Lung (tissue), 12 donors: ENCODE results near the gene LPAR1. TPM values are rescaled to one million over a fixed set of nuclear protein-coding genes. Genes with fewer than 3 reads are reported as not detected.

Experiments
- ATAC-seq: fragments of 200-7000 bp; cut with Tn5 transposase; one replicate; pipeline ENCODE4 v1.9.1; 2020; ENCODE audit warnings: moderate number of reproducible peaks; ENCODE audit not compliant: insufficient read depth, low FRiP score
- DNase-seq, 3 donors: peaks; one replicate each; pipeline ENCODE4 v3.0.0-alpha.2; 2013 to 2017
- H3K27ac ChIP-seq, 2 donors: one replicate each; pipeline ENCODE4 v1.5.1; 2013; ENCODE audit warnings: mild to moderate bottlenecking in 2 of 2, moderate library complexity in 2 of 2, control low read depth in 1 of 2, inconsistent platforms in 1 of 2, low read depth in 1 of 2, low read length in 1 of 2
- H3K27me3 ChIP-seq, 3 donors: one replicate each; pipeline ENCODE4 v1.5.1; 2013; ENCODE audit warnings: low read length in 2 of 3; ENCODE audit not compliant: control insufficient read depth in 3 of 3, insufficient read depth in 3 of 3
- H3K36me3 ChIP-seq, 4 donors: one replicate each; pipeline ENCODE4 v1.5.1; 2013; ENCODE audit warnings: low read length in 4 of 4, mild to moderate bottlenecking in 1 of 4, moderate library complexity in 1 of 4; ENCODE audit not compliant: control insufficient read depth in 4 of 4, insufficient read depth in 4 of 4
- H3K4me1 ChIP-seq, 5 donors: one replicate each; pipeline ENCODE4 v1.5.1; 2013; ENCODE audit warnings: low read length in 5 of 5, mild to moderate bottlenecking in 2 of 5, moderate library complexity in 1 of 5; ENCODE audit not compliant: control insufficient read depth in 5 of 5, insufficient read depth in 5 of 5
- H3K4me3 ChIP-seq: one replicate; pipeline ENCODE4 v1.5.1; 2013; ENCODE audit warnings: mild to moderate bottlenecking, control low read depth, moderate library complexity
- H3K9ac ChIP-seq, 2 donors: one replicate each; pipeline ENCODE4 v1.5.1; 2013; ENCODE audit warnings: low read length in 2 of 2, control low read depth in 1 of 2; ENCODE audit not compliant: insufficient read depth in 1 of 2
- H3K9me3 ChIP-seq, 4 donors: one replicate each; pipeline ENCODE4 v1.5.1; 2013; ENCODE audit warnings: low read length in 3 of 4, mild to moderate bottlenecking in 1 of 4, moderate library complexity in 1 of 4; ENCODE audit not compliant: control insufficient read depth in 4 of 4, insufficient read depth in 3 of 4
- WGBS, 2 donors: extraction: QIAGEN DNeasy Blood & Tissue Kit; methylation state at CpG; one replicate each; pipeline ENCODE4 v1.1.7; 2013; 5-methylcytosine and 5-hydroxymethylcytosine counted together
- polyA plus RNA-seq, 2 donors: library from polyadenylated mRNA; stranded (reverse); fragments of 200-250 nt; gene quantifications; one replicate each; pipeline ENCODE4 v1.2.1, GENCODE V29; 2013
- total RNA-seq, 2 donors: library from RNA; depleted of rRNA in 1 of 2; stranded (reverse); fragments of >200 nt in 1 of 2; gene quantifications; one replicate each; pipeline ENCODE4 v1.2.1, GENCODE V29; 2014 to 2021
- TF ChIP-seq, protein P1 (sequence below): IDR thresholded peaks from 2 replicates; pipeline ENCODE4 v1.5.1; 2012; ENCODE audit warnings: mild to moderate bottlenecking; ENCODE audit errors: control extremely low read depth, extremely low read depth
- donor health status: control.
- donor health status: control.
- donor health status: Bipolar disorder and iron deficiency.
- donor health status: healthy.
- donor health status: DM: yes; HTN: yes; CAD: no.

Gene LPAR1
- total and polyA plus RNA-seq, 4 donors, result 5.2 to 47.6 (median 23.3) TPM

DNA sequence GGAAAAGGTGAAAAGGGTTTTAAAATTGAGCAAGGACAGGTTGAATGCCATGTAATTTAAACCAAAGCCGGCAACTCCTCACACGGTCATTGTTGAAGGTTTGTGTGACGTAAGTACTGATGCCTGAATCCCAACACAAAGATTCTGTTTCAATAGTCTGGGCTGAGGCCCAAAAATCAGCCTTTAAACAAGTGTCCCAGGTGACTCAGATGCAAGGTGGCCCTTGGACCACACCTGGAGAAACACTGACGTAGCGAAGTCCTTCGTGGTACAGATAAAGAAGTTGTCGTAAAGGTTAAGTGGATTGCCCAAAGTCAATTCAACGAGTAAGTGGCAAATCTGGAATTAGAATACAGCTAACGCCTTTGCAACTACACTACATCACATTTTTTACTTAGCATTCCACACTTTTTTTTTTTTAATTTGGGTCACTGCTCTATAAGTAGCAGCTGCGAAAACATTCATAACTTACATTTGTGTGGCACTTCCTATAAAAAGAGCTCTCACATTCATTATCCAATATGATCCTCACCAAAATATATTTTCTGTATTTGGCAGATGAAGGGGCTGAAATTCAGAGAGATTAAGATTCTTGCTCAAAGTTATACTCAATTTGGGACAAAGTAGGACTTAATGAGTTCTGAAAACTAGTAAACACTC is 111.3 kb downstream of the LPAR1 start:
- H3K4me3 ChIP-seq, result no peak overlapping the region
- no peak overlapping the region for H3K27ac ChIP-seq
- H3K4me1 ChIP-seq, result peaks cover 0 to 10% (median 0%) of the 10 kb centered on the region in 5 donors
- WGBS, 2 donors, result 76 to 80% methylated on average over 10 of the region's 10 CpGs
- TF ChIP-seq, protein P1, sequence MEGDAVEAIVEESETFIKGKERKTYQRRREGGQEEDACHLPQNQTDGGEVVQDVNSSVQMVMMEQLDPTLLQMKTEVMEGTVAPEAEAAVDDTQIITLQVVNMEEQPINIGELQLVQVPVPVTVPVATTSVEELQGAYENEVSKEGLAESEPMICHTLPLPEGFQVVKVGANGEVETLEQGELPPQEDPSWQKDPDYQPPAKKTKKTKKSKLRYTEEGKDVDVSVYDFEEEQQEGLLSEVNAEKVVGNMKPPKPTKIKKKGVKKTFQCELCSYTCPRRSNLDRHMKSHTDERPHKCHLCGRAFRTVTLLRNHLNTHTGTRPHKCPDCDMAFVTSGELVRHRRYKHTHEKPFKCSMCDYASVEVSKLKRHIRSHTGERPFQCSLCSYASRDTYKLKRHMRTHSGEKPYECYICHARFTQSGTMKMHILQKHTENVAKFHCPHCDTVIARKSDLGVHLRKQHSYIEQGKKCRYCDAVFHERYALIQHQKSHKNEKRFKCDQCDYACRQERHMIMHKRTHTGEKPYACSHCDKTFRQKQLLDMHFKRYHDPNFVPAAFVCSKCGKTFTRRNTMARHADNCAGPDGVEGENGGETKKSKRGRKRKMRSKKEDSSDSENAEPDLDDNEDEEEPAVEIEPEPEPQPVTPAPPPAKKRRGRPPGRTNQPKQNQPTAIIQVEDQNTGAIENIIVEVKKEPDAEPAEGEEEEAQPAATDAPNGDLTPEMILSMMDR, result no peak
- no peaks in the 10 kb centered on the region for H3K27me3 ChIP-seq
- ATAC-seq (peak; percentile 84), DNase-seq (peak; percentile 55 to 70 (median 55))
- no peak overlapping the region for H3K9ac ChIP-seq
- H3K36me3 ChIP-seq, result peaks cover 0 to 5% (median 2%) of the 10 kb centered on the region in 4 donors
- H3K9me3 ChIP-seq, result peaks cover 0 to 3% (median 1%) of the 10 kb centered on the region in 4 donors

DNA sequence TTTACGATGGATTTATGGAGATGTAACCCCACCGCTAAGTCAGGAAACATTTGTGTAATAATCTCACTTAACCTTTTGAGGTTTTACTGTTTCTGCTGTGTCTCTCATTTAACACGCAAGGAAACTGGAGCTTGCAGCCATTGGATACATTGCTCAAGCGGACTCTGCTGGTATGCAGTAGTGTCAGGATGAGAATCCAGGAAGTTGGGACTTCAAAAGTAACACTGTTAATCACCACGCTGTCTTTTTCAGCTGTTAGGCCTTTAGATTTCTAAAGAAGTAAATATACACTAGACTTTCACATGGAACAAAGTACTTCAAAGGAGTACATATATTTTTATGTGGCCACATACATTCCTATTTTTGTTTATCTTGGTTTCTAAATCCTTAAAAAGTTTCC is 114.7 kb downstream of the LPAR1 start:
- Histone ChIP-seq H3K4me3 (no peak overlapping the region), H3K27ac (no peak overlapping the region), H3K9ac (no peak overlapping the region), H3K27me3 (no peaks in the 10 kb centered on the region), H3K4me1 (peaks cover 0 to 5% (median 3%) of the 10 kb centered on the region in 5 donors), H3K9me3 (no peaks in the 10 kb centered on the region), H3K36me3 (peaks cover 0 to 5% (median under 1%) of the 10 kb centered on the region in 4 donors)
- TF ChIP-seq, protein P1, result no peak
- WGBS, 2 donors, result 71 to 74% methylated on average over 5 of the region's 5 CpGs
- DNase-seq (peak in 1 of 3 donors; percentile 45), ATAC-seq (no peak)

DNA sequence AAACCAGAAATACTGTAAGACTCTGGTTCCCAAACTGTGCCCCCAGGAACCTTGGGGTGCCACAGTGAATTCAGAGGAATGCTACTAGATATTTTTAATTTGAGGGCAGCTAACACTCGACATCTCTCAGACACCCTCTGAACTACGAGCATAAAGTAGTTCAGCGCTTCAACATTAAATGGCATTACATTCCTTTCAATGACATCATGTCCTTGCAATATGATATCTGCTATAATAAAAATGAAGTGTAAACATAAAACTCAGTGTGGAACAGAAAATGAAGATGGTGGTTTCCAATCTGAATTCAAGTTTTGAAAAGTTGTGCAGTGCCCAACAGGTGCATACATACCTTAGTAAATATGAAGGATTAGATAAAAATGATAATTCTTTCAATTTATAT is 116.1 kb downstream of the LPAR1 start:
- TF ChIP-seq, protein P1, result no peak
- no peak for ATAC-seq
- Histone ChIP-seq H3K36me3 (peaks cover 0 to 5% (median under 1%) of the 10 kb centered on the region in 4 donors), H3K27me3 (no peaks in the 10 kb centered on the region), H3K4me3 (no peak overlapping the region), H3K9ac (no peak overlapping the region), H3K4me1 (peaks cover 0 to 4% (median 0%) of the 10 kb centered on the region in 5 donors), H3K9me3 (no peaks in the 10 kb centered on the region), H3K27ac (no peak overlapping the region)
- 71 to 84% methylated on average over 3 of the region's 3 CpGs for WGBS, 2 donors
- DNase-seq, result peak in 2 of 3 donors; percentile 26 to 32

DNA sequence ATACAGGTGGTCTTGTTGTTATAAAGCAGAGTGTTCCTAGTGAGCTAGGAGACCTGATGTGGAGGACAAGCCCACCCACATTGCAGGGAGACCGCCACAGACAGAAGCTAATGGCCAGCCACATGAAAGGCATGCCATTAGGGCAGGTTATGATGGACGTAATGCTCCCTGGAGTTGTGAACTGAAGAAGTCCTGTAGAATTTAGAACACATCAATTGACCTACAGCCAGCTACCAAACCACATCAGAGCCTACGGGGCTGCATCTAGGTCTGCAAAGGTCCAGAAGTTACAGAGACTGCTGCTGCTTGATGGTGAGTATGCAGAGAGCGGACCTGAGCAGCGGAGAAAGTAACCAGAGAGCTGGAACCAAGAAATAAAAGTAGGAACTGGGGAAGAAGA is 116.6 kb downstream of the LPAR1 start:
- Histone ChIP-seq H3K4me1 (peaks cover 0 to 4% (median 0%) of the 10 kb centered on the region in 5 donors), H3K9ac (no peak overlapping the region), H3K27ac (no peak overlapping the region), H3K9me3 (no peaks in the 10 kb centered on the region), H3K4me3 (no peak overlapping the region), H3K27me3 (no peaks in the 10 kb centered on the region), H3K36me3 (peaks cover 0 to 5% (median 0%) of the 10 kb centered on the region in 4 donors)
- ATAC-seq, result no peak
- 85 to 92% methylated on average over 5 of the region's 5 CpGs for WGBS, 2 donors
- TF ChIP-seq, protein P1, result no peak
- no peak for DNase-seq
